Cardiac septum (tissue), 1 donor: ENCODE results near the gene CNN1. TPM values are rescaled to one million over a fixed set of nuclear protein-coding genes. Genes with fewer than 3 reads are reported as not detected.
A peak's percentile ranks its signal among the peaks of the same experiment; 100 is the strongest.

Experiments
- DNase-seq: peaks from one replicate; pipeline ENCODE4 v3.0.0-alpha.2; 2020; ENCODE audit warnings: low spot score
- intact Hi-C: fragments of 100-400 bp; cut with DNase I; formaldehyde crosslinking; loops from one replicate; pipeline ENCODE4 v1.14.0; 2022
- total RNA-seq: library from RNA; stranded (reverse); fragmentation: NEBNext Ultra II Directional; extraction: Animal tissue kit (Norgen Biotek cat#: 25700); gene quantifications from one replicate; pipeline ENCODE4 v1.2.1, GENCODE V29; 2021
- donor health status: DM: no; HTN: no; CAD: no.

Gene CNN1
- total RNA-seq, 1 donor from 2014 or later, result 236 TPM

GRCh38 chr19:11528551-11529341 is 9.9 kb upstream of the CNN1 start, which contains the start of gene ECSIT:
Gene ECSIT (minus strand): TSS chr19:11529134. CDS start chr19:11519170, 9,964 bp downstream.
- intact Hi-C loops, result no loop called here
- DNase-seq, result peak; percentile 98

GRCh38 chr19:11530432-11530831 is 8.2 kb upstream of the CNN1 start:
- DNase-seq, result peak; percentile 86
- intact Hi-C loops, result no loop called here

GRCh38 chr19:11534538-11534937 is 4.1 kb upstream of the CNN1 start:
- intact Hi-C loops, result no loop called here
- no peak for DNase-seq

- no peak for DNase-seq
- intact Hi-C loops, result no loop called here
Measured at GRCh38 chr19:11534948-11535347, 3.7 kb upstream of the CNN1 start.

GRCh38 chr19:11535792-11536595 is 2.7 kb upstream of the CNN1 start:
- peak; percentile 95 for DNase-seq
- intact Hi-C loops, result no loop called here

- no peak for DNase-seq
Measured at GRCh38 chr19:11539495-11540365, 1.1 kb downstream of the CNN1 start.

GRCh38 chr19:11540645-11541044 is 2.0 kb downstream of the CNN1 start:
- intact Hi-C loops, result no loop called here

More at GRCh38 chr19:11539495-11540365, 1.1 kb downstream of the CNN1 start:
- intact Hi-C loops, result no loop called here

GRCh38 chr19:11541238-11541637 is 2.6 kb downstream of the CNN1 start:
- intact Hi-C loops, result no loop called here
- DNase-seq, result no peak

More at GRCh38 chr19:11540645-11541044, 2.0 kb downstream of the CNN1 start:
- DNase-seq, result no peak

- intact Hi-C loops, result no loop called here
- DNase-seq, result no peak
Measured at GRCh38 chr19:11547929-11548700, 9.5 kb downstream of the CNN1 start.

- no peak for DNase-seq
- intact Hi-C loops, result no loop called here
Measured at GRCh38 chr19:11549386-11549953, 10.8 kb downstream of the CNN1 start.

- no peak for DNase-seq
- intact Hi-C loops, result no loop called here
Measured at GRCh38 chr19:11550265-11550664, 11.6 kb downstream of the CNN1 start.

GRCh38 chr19:11551603-11552235 is 13.1 kb downstream of the CNN1 start:
- intact Hi-C loops, result no loop called here

GRCh38 chr19:11552666-11553372 is 14.2 kb downstream of the CNN1 start:
- intact Hi-C loops, result no loop called here
- no peak for DNase-seq

More at GRCh38 chr19:11551603-11552235, 13.1 kb downstream of the CNN1 start:
- no peak for DNase-seq

GRCh38 chr19:11554160-11554559 is 15.5 kb downstream of the CNN1 start:
- no peak for DNase-seq

GRCh38 chr19:11555246-11555645 is 16.6 kb downstream of the CNN1 start:
- intact Hi-C loops, result no loop called here
- DNase-seq, result no peak

More at GRCh38 chr19:11554160-11554559, 15.5 kb downstream of the CNN1 start:
- intact Hi-C loops, result no loop called here

GRCh38 chr19:11556634-11557420 is 18.2 kb downstream of the CNN1 start:
- intact Hi-C loops, result no loop called here
- no peak for DNase-seq
